Peyer's patch (tissue), 4 donors: ENCODE measurements around the gene TRAPPC2L.

Source experiments
- POLR2A ChIP-seq, 2 donors: fragments of 450-650 bp; IDR thresholded peaks; one replicate each; pipeline ENCODE4 v1.5.1; 2017; ENCODE audit warnings: antibody characterized with exemption in 2 of 2, mild to moderate bottlenecking in 2 of 2, moderate library complexity in 2 of 2
- TF ChIP-seq, protein P1 (sequence below), 6 experiments: fragments of 450-650 bp in 4 of 6; fragments of 200-600 bp in 2 of 6; sonication (generic) in 1 of 6; IDR thresholded peaks; one replicate each; pipeline ENCODE4 v1.5.1; 2017 to 2019; ENCODE audit warnings: antibody characterized with exemption in 6 of 6, mild to moderate bottlenecking in 3 of 6, moderate library complexity in 1 of 6

DNA sequence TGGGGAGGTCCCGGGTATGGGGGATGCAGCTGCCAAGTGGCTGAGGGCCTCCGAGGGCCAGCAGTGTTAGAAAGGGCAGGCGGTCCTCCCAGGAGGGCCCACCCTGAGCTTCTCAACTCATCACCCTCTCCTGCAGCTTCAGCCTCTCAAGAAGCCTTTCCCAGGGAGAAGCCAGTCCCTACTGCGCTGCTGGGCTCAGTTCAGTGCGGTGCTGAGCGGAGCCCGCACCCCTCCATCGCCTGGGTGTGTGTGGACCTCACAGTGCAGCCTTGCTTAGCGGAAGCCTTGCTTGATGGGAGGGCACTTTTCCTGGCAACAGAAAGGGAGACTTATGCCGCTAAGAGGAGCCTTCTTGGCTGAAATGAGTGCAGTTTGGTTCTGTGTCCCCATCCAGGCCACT lies 41.7 kb upstream of the TRAPPC2L start:
- TF ChIP-seq, protein P1, sequence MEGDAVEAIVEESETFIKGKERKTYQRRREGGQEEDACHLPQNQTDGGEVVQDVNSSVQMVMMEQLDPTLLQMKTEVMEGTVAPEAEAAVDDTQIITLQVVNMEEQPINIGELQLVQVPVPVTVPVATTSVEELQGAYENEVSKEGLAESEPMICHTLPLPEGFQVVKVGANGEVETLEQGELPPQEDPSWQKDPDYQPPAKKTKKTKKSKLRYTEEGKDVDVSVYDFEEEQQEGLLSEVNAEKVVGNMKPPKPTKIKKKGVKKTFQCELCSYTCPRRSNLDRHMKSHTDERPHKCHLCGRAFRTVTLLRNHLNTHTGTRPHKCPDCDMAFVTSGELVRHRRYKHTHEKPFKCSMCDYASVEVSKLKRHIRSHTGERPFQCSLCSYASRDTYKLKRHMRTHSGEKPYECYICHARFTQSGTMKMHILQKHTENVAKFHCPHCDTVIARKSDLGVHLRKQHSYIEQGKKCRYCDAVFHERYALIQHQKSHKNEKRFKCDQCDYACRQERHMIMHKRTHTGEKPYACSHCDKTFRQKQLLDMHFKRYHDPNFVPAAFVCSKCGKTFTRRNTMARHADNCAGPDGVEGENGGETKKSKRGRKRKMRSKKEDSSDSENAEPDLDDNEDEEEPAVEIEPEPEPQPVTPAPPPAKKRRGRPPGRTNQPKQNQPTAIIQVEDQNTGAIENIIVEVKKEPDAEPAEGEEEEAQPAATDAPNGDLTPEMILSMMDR (IDR thresholded peaks at IDR 0.05): no peak
- no peak for TF ChIP-seq POLR2A (IDR thresholded peaks at IDR 0.05)
